Measurements from ENCODE around the gene CDK14.

CDK14 gene

DNA sequence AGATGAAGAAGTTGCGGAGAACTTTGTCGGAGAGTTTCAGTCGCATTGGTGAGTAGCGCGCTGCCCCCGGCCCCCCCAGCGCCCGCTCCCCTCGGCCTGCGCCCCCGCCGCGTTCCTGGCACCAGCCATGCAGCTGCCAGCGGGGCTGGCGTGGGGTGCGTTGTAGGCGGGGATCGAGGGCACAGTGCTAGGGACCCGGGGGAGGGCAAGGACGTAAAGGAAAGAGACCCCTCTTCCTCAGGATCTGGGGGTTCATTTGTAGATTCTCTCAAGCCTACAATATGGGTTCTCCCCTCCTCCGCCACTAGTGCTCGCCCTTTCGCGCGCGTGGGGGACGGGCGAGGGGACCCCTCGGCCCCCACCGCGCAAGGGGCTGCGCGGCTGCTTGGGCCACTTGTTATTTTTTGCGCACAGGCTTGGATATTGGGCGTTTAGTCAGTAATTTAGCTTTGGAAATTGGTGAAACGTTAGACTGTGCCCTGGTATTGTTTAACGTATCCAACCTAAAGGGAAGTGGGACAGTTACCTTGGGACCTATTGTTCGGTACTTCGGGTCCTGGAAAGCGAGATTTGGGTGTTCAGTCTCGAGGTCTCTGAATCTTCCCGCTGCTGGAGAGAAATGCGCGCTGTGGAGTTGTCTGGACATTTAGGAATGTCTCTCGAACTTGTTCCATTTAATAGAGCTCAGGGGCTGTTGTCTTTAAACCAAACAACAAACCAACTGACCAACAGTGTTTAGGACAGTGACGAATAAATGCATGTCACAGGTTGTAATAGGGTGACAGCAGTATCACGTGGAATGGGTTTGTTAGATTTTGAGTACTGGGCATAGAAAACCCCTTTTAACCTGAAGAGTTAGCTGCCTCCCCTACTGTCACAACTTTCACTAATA, 796 bp downstream of the CDK14 start:
- peak overlapping the region; percentile 73 for H3K27ac ChIP-seq
- DNase-seq (ENCODE audit: low read depth, low spot score), result no peak

DNA sequence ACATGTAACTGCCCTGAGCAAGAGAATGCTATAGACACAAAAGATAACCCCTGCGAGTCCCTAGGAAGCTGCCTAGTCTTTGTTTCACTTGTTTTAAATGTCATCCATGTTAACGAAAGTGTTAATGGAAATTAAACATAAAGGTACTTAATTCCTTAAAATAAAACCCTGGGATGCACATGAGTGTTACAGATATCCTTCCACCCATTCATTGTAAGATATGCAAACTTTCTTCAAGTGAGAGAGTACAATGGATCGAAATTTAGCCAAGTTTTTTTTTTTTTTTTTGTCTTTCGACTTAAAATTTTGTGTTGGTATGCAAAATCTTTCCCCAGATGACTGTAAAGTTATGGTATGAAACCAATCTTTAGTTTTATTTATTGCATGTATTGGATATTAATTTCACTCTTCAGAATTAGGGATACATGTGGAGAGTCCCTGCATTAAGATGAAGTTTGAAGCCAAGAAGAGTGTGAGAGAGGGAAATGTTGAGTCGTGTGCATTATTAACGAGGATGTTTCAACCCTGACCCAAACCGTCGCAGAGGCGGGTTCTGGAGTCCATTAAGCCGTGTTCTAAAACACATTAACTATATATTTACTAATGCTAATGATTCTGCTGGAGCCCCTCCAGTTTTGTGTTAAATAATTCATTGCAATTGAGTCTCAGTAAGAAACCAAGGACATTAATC, 1.6 kb downstream of the CDK14 start:
- no peak for DNase-seq (ENCODE audit: low read depth, low spot score)
- peak overlapping the region; percentile 73 for H3K27ac ChIP-seq

DNA sequence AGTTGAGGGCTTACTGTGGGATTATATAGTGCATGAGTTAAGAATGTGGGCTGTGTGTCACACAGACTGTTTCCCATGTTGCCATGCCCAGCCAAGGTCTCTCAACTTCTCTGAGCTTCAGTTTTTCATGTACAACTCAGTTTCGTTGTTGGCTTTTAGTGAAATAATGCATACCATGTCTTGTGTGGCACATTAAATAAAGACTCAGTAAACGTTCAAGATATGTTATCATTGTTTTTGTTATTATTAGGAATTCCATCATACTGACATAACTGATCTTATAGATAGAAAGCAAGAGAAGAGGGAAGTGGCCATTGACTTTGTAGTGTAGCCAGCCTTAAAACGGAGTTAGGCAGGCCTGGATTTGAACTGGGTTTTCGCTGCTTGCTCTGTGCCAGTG, 2.9 kb downstream of the CDK14 start:
- no peak overlapping the region for H3K27ac ChIP-seq
- no peak for DNase-seq (ENCODE audit: low read depth, low spot score)

DNA sequence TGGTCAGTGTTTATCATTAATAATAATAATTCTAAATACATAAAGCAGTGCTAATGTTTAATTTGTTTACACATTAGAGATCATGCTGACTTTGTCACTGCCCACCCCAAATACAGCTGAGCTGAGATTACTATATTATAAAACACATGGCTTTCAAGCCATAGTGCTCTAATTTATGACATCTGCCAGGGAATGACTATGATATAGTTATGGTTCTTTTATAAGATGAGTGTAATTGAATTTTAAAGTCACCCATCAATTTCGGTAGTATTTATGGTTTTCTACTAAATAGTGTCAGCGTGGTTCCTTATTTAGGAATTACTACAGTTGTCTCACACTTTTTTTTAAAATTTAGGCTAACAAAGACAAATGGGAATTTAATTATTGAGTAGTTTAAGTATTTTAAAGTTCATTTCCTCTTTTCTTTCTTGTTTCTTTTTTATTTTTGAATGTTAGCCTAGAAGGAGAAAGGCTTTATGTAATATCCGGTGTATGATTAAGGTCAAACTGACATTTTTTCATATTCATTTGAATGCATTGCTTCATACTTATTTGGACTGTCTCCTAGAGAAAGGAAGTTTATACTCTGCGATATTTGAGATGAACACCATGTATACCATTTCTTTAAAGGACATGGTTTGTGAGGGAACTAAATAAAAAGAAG, 3.9 kb downstream of the CDK14 start:
- DNase-seq (ENCODE audit: low read depth, low spot score), result no peak
- no peak overlapping the region for H3K27ac ChIP-seq

DNA sequence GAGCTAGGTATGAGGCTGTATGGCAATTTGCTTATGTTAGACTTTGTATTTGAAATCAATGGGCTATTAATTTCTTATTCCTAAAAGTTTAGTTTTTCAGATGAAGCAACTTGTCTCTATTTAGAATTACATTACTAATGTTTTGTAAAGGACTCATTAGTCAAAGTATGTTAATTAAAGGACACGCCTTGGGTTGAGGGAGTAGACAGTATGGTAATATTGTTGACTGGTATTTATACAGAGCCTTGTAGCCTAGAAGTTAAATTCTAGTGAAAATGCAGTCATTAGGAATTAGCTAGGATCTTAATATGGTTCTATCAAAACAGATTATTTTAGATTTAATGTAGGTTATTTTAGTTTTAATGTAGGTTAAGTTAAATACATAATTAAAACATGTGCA, 6.2 kb downstream of the CDK14 start:
- no peak for DNase-seq (ENCODE audit: low read depth, low spot score)
- no peak overlapping the region for H3K27ac ChIP-seq

DNA sequence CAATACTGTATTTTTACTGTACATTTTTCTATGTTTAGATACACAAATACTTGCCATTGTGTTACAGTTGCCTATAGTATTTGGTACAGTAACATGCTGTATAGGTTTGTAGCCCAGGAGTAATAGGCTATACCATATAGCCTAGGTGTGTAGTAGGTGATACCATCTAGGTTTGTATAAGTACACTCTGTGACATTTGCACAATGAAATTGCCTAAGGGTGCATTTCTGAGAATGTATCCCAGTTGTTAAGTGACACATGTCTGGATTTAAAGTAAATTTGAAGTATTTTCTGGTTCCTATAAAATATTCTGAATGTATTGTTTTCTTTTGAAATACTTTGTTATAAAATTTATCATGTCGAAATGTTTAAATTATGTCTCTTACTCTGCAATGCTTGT, 7.2 kb downstream of the CDK14 start:
- DNase-seq (ENCODE audit: low read depth, low spot score), result no peak
- no peak overlapping the region for H3K27ac ChIP-seq

DNA sequence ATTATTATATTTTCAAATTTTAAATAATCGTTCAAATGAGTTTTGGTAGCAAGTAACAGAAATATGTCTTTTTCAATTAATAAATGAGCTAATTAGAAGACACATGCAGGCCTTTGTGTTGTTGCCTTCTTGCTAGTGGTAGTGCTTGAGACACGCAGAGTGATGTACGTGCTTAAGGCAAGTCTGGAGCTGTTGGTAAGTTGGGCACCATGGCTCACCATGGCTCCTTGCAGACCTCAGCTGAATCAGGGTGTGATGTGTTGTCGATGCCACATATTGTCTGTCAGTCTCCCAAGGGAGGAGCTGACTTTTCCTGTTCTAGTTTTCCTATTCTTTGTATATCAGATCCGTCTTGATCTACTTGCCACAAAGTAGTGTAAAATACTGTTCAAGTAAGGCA, 8.3 kb downstream of the CDK14 start:
- DNase-seq (ENCODE audit: low read depth, low spot score), result peak; percentile 66
- H3K27ac ChIP-seq, result peak overlapping the region; percentile 5

DNA sequence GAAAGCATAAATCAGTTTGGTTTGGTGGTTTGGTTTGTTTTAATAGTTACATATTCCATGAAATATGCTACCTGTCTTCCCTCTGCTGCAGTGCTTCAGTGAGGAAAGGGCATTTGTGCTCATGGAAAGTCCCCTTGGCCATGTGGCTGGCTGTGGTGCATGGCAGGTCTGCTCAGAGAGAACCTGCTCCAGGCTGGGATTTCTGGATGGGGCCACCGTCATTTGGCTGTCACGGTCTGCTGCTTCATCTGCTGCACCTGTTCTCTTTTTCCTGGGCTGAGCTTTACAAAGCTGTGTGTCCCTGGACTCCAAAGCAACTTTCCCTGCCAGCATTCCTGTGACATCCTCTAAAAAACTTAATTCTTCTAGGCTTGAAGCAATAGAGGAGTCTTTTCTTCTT, 8.9 kb downstream of the CDK14 start:
- H3K27ac ChIP-seq, result peak overlapping the region; percentile 5
- no peak for DNase-seq (ENCODE audit: low read depth, low spot score)

DNA sequence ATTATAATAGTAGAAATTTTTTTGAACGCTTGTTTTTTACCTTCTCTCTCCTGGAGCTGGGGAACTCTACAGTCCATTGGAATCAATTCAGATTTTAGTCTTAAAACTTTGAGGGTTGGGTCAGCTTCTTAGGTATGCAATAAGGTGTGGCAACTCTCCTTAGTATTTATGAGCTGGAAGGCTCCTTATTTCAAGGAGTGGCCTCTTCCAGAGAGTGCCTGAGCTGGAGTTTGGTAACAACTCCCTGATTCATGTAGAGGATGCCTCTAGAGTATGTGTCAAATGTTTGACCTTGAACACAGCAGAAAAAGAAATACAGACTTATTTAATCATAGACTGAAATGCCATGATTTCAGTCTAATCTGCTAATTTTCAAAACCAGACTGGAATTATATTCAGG, 11.1 kb downstream of the CDK14 start:
- peak overlapping the region; percentile 20 for H3K27ac ChIP-seq

DNA sequence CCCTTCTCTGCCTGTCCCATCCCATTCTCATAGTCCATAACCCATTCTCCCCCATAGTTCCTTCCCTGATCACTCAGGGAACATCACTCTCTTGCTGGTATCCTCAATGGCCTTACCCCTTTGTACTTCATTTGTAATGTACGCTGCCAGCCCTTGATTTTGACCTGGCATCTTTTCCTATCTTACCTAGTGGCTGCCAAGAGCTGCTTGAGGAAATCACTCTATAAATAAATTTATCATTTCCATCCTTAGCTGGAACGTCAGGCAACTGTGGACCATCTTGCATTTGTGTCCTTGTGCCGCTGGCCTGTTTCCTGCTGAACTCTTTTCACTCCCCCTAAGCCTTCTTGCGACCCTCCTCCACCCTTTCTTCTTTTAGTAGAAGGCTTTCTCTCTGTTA, 14.0 kb downstream of the CDK14 start:
- H3K27ac ChIP-seq, result no peak overlapping the region
- DNase-seq (ENCODE audit: low read depth, low spot score), result no peak

More for the DNA sequence above, 11.1 kb downstream of the CDK14 start:
- DNase-seq (ENCODE audit: low read depth, low spot score), result peak; percentile 31

DNA sequence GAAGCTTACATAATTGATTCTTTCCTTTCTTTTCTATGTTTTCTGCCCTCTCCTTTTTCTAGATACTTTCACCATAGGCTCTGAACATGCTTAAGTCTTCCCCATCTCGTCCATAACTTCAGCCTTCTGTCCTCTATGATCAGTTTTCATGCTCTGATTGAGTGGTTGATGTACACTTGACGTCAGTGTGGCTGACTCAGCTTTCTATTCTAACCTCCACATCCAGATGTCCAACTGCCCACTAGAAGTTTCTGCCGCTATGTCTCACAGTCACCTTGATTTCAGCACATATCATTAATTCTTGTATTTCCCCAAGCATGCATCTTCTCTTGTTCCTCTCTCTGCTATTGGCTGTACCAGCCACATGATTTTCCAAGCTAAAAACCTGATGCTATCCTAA, 15.0 kb downstream of the CDK14 start:
- H3K27ac ChIP-seq, result no peak overlapping the region
- DNase-seq (ENCODE audit: low read depth, low spot score), result no peak

DNA sequence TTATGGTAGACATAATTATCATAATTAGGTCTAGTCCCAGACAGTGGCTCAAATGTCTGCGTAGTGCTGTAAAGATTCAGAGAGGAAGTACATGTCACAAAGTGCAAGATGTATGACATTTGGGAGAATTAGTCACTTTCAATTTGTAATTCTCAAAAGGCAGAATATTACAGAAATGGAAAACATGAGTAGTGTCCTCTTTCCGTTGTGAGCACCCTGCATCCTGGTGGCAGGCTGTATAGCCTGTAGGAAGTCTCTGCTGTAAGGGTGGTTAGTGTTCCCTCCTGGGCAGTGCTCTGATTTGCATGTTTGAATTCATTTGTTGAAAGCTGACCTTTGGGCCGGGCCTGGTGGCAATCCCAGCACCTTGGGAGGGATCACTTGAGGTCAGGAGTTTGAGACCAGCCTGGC, 17.0 kb downstream of the CDK14 start:
- no peak overlapping the region for H3K27ac ChIP-seq
- DNase-seq (ENCODE audit: low read depth, low spot score), result no peak

DNA sequence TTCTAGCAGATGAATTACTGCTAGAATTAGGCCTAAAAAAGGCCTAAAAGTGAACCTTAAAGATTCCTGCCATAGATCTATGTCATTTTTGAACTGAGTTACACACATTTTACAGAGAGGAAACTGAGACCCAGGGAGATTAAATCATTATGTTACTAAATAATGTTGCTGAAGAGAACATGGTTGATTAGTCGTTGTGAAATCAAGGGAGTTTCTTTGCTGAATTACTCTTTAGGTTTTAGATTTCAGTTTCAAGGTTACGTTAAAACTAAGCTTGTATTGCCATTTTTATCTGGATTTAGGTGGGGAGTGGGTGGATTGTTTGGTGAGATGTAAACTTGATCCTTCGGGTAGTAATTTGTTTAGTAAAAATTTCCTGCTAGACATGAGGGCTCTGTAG, 21.3 kb downstream of the CDK14 start:
- DNase-seq (ENCODE audit: low read depth, low spot score), result no peak

DNA sequence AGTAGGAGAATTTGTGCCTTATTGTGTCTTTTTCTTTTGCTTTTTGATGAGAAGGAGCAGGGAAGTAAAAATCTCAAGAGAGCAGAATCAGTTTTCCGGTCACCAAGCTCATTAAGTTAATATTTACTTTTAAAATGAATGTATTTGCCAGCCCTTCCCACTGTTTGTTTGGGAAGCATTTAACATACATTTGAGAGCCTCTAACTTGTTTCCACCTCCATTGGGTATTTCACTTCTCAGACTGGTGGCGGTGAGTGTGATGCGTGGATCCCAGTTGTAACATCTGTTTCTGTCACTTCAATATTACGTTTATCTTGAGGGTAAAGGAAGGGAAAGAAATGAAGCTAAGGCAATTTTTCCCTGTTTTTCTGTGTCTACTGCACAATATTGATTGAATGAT, 22.8 kb downstream of the CDK14 start:
- H3K27ac ChIP-seq, result no peak overlapping the region
- DNase-seq (ENCODE audit: low read depth, low spot score), result no peak

More for the DNA sequence above, 21.3 kb downstream of the CDK14 start:
- no peak overlapping the region for H3K27ac ChIP-seq

DNA sequence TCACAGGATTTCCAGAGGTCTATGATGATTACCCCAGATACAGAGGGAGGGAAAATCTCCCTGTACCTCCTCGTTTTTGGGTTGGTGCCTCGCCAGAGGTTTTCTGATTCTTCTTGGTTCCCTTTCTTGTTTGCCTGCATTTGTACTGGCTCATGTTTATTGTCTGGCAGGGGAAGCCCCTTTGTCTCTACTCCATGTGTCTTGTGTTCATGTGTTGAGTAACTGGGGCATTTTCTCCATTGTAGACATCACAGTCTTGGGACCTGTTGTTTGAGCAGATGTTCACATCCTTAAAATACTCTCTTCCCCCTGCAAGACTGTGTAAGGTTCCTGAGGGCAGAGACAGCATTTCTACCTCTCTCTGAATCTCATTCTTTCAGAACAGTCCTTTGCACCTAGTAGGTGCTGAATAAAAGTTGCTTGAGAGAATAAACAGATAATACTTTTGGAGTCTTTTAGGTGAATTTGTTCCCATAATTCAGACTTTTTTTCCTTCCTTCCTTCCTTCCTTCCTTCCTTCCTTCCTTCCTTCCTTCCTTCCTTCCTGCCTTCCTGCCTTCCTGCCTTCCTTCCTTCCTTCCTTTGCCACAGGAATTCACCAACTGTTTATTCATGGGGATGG, 25.1 kb downstream of the CDK14 start:
- no peak overlapping the region for H3K27ac ChIP-seq
- no peak for DNase-seq (ENCODE audit: low read depth, low spot score)

DNA sequence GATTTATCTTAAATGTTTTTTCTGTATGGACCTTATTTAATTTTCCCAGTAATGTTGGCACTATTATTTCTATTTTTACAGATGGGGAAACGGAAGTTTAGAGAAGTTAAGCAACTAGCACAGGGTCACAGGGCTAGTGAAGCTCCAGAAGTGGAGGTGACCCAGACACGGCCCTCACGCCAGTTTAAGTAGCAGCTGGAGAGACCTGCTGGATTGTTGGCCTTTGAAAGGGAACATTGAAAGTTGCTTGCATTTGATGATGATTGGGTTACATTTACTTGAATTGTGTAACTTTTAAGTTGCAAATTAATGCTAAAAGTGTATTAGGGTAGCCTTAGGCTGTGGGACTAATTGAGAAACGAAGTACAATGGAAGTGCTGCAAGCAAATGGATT, 25.6 kb downstream of the CDK14 start:
- DNase-seq (ENCODE audit: low read depth, low spot score), result no peak
- H3K27ac ChIP-seq, result no peak overlapping the region

DNA sequence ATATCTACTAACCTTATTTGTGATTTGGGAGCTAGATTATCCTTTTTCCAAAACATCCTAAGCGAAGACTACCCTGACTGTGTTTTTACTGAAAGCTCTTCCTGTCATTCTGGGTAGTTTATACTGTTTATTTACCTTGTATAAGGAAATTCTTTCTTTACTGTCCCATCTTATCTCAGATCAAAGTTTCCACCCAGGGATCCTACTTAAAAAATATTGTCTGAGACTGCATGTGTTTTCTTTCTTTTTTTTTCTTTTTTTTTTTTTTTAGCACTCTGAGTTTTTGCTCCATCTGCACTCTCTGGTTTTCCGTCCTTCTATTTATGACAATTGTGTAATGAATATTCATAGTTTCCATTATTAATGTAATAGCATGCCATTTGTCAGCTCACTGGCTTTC, 26.5 kb downstream of the CDK14 start:
- no peak for DNase-seq (ENCODE audit: low read depth, low spot score)
- H3K27ac ChIP-seq, result no peak overlapping the region

DNA sequence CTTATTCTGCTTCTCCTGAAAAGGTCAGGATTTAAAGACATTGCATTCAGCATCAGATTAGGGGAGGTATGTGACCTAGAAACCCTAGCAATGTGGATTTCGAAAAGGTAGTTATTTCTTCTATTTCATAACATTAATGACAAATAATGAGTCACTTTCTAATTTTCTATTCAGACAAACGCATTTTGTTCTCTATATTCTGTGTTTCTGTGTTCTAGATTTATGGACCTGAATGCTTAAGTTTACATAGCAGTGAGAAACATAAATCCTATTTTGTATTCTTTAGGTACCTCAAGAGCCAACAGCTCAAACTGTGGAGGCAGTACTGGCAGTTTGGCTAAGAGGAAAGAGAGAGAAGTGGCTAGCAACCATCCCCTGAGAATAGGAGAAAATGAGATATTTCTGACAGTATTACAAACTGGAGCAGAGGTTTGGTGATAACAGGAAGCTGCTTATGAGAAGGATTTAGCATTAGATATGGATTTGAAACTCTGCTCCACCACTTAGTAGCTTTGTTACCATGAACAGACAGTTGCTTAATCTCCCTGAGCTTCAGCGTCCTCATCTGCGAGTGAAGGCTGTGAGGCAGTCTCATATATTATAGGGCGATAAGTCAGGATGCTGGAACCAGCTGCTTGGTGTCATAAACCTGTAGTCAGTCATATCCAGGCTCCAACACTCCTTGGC, 28.2 kb downstream of the CDK14 start:
- DNase-seq (ENCODE audit: low read depth, low spot score), result no peak

DNA sequence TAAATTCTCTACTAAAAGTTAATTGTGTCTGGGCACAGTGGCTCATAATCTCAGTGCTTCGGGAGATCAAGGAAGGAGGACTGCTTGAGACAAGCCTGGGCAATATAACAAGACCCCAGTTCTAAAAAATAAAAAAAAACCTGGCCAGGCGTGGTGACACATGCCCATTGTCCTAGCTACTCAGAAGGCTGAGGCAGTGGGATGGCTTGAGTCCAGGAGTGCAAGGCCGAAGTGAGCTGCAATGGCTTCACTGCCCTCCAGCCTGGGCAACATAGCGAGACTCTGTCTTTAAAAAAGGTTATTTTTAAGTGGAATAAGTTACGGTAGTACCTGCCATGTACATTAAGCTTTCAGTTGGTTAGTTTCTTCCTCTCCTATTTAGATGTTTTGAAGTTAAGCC, 28.9 kb downstream of the CDK14 start:
- H3K27ac ChIP-seq, result peak overlapping the region; percentile 54
- DNase-seq (ENCODE audit: low read depth, low spot score), result no peak

More for the DNA sequence above, 28.2 kb downstream of the CDK14 start:
- H3K27ac ChIP-seq, result peak overlapping the region; percentile 54

DNA sequence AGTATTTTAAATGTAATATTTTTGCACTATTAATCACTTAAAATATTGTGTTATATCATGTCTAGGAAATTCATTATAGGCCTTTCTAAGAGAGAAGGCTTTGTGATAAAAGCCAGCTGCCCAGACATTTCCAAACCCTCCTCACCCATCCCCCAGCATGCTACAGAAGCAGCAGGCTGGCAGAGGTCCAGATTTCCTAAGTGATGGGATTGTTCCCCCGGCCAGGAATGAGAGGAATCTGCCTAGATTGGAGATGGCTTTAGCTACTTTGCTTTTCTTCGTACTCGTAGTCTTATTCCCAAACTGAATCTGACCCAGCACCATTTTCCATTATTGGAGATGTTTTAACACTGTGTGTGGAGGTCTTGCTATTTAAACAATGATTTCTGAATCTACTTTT, 29.4 kb downstream of the CDK14 start:
- no peak for DNase-seq (ENCODE audit: low read depth, low spot score)
- peak overlapping the region; percentile 4 for H3K27ac ChIP-seq

All from epithelial cell of prostate (primary cell).